ENCODE measurements around the gene UGT1A8. TPM values are rescaled to one million over a fixed set of nuclear protein-coding genes. Genes with fewer than 3 reads are reported as not detected.
A peak's percentile ranks its signal among the peaks of the same experiment; 100 is the strongest.

The UGT1A8 gene
- total RNA-seq, 1 donor from 2014 or later: not detected

- Mint-ChIP-seq H3K4me3 (ENCODE audit: unreplicated experiment) (no peak overlapping the region), H3K36me3 (ENCODE audit: low read depth) (peaks cover 10% of the 10 kb centered on the region), H3K9me3 (ENCODE audit: low read depth) (peaks cover 25% of the 10 kb centered on the region), H3K4me1 (ENCODE audit: low read depth) (peaks cover 38% of the 10 kb centered on the region), H3K27ac (ENCODE audit: unreplicated experiment) (no peak overlapping the region), H3K27me3 (ENCODE audit: low read depth) (no peaks in the 10 kb centered on the region)
- no peak for DNase-seq (ENCODE audit: low spot score)
- TF ChIP-seq CTCF (IDR thresholded peaks at IDR 0.05): no peak
These were observed 84.8 kb downstream of the UGT1A8 start for GRCh38 chr2:233702238-233702637.

- no peak for DNase-seq (ENCODE audit: low spot score)
- no peak for TF ChIP-seq CTCF (IDR thresholded peaks at IDR 0.05)
- Mint-ChIP-seq H3K36me3 (ENCODE audit: low read depth) (peaks cover 10% of the 10 kb centered on the region), H3K4me3 (ENCODE audit: unreplicated experiment) (no peak overlapping the region), H3K4me1 (ENCODE audit: low read depth) (peaks cover 57% of the 10 kb centered on the region), H3K9me3 (ENCODE audit: low read depth) (peaks cover 25% of the 10 kb centered on the region), H3K27ac (ENCODE audit: unreplicated experiment) (peak overlapping the region; percentile 80), H3K27me3 (ENCODE audit: low read depth) (no peaks in the 10 kb centered on the region)
These were observed 88.6 kb downstream of the UGT1A8 start for GRCh38 chr2:233705911-233706506.

DNA sequence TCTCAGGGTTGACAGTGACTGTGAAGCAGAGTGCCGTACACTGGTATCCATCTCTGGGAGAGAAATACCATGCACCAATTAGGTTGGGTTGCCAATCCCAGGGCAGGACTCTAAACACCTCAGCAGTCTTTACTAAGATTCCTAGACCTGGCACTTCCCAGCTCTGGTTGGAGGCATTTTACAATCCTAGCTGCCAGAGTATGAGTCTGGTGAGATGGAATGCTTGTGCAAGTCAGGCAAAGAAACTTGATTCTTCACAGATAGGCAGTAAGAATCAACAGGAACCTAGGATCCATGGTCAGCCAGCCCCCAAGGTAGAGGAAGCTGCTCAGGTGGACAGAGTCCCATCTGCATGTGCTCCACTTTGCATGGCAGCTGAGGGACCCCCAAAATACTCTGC, 89.3 kb downstream of the UGT1A8 start:
- Mint-ChIP-seq H3K27ac (ENCODE audit: unreplicated experiment) (peak overlapping the region; percentile 80), H3K9me3 (ENCODE audit: low read depth) (peaks cover 21% of the 10 kb centered on the region), H3K36me3 (ENCODE audit: low read depth) (peaks cover 7% of the 10 kb centered on the region), H3K4me1 (ENCODE audit: low read depth) (peaks cover 63% of the 10 kb centered on the region), H3K4me3 (ENCODE audit: unreplicated experiment) (no peak overlapping the region), H3K27me3 (ENCODE audit: low read depth) (no peaks in the 10 kb centered on the region)
- no peak for TF ChIP-seq CTCF (IDR thresholded peaks at IDR 0.05)
- DNase-seq (ENCODE audit: low spot score): no peak

GRCh38 chr2:233707940-233708644, 90.7 kb downstream of the UGT1A8 start:
- Mint-ChIP-seq H3K4me1 (ENCODE audit: low read depth) (peaks cover 61% of the 10 kb centered on the region), H3K36me3 (ENCODE audit: low read depth) (peaks cover 5% of the 10 kb centered on the region), H3K9me3 (ENCODE audit: low read depth) (peaks cover 9% of the 10 kb centered on the region), H3K27ac (ENCODE audit: unreplicated experiment) (peak overlapping the region; percentile 59), H3K27me3 (ENCODE audit: low read depth) (no peaks in the 10 kb centered on the region), H3K4me3 (ENCODE audit: unreplicated experiment) (no peak overlapping the region)
- DNase-seq (ENCODE audit: low spot score): no peak
- no peak for TF ChIP-seq CTCF (IDR thresholded peaks at IDR 0.05)

DNA sequence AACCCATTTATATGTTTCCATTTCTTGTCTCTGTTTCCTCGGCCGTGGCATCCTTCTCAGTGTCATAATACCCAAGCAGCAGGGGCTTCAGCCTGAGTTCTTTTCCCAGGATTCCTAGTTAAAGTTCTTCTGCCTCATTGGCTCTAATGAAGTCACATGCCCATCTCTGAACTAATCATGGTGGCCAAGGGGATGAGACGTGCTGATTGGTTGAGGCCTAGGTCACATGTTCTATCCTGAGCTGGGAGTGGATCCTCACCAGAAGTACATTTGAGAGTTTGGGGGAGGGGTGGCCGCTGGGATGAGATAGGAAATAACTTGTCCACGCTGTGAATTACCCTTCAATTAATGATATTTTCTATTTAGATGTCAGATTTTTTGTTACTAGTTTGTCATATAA, 91.5 kb downstream of the UGT1A8 start:
- Mint-ChIP-seq H3K27me3 (ENCODE audit: low read depth) (no peaks in the 10 kb centered on the region), H3K4me1 (ENCODE audit: low read depth) (peaks cover 58% of the 10 kb centered on the region), H3K9me3 (ENCODE audit: low read depth) (peaks cover 4% of the 10 kb centered on the region), H3K27ac (ENCODE audit: unreplicated experiment) (no peak overlapping the region), H3K36me3 (ENCODE audit: low read depth) (peaks cover 2% of the 10 kb centered on the region), H3K4me3 (ENCODE audit: unreplicated experiment) (no peak overlapping the region)
- no peak for TF ChIP-seq CTCF (IDR thresholded peaks at IDR 0.05)
- no peak for DNase-seq (ENCODE audit: low spot score)

Measured in chondrocyte (in vitro differentiated cells).